ENCODE results near the gene MYL12A. TPM values are rescaled to one million over a fixed set of nuclear protein-coding genes. Genes with fewer than 3 reads are reported as not detected.

Gene MYL12A
- total and polyA plus RNA-seq, 2 of the 13 experiments (the other 11 are each of a cell fraction or from before 2014, with no cell fraction given), result 261 to 277 TPM

- TF ChIP-seq ZBTB44 (CRISPR knock-in tag; IDR thresholded peaks at IDR 0.05), result no peak
- peak; percentile 84 for TF ChIP-seq TGIF2 (CRISPR knock-in tag; IDR thresholded peaks at IDR 0.05)
- no peak for TF ChIP-seq MZF1 (CRISPR knock-in tag; IDR thresholded peaks at IDR 0.05; ENCODE audit: borderline replicate concordance)
- peak; percentile 89 for TF ChIP-seq ARID3A (IDR thresholded peaks at IDR 0.05; ENCODE audit: low read depth, low read length)
- TF ChIP-seq ZNF207 (IDR thresholded peaks at IDR 0.05; ENCODE audit: borderline replicate concordance), result no peak
- TF ChIP-seq TP53 (CRISPR knock-in tag; conservative IDR thresholded peaks at IDR 0.05), result no peak
- no peak for TF ChIP-seq ZNF121 (CRISPR knock-in tag; IDR thresholded peaks at IDR 0.05)
- no peak for TF ChIP-seq TIGD3 (CRISPR knock-in tag; IDR thresholded peaks at IDR 0.05; ENCODE audit: borderline replicate concordance)
- TF ChIP-seq KDM1A (CRISPR knock-in tag; IDR thresholded peaks at IDR 0.05), result no peak
- TF ChIP-seq REL (CRISPR knock-in tag; conservative IDR thresholded peaks at IDR 0.05), result no peak
- no peak for TF ChIP-seq ZNF564 (CRISPR knock-in tag; IDR thresholded peaks at IDR 0.05)
- no peak for TF ChIP-seq CHD4 (IDR thresholded peaks at IDR 0.05; ENCODE audit: borderline replicate concordance, low read length)
- no peak for TF ChIP-seq JUND (CRISPR knock-in tag; IDR thresholded peaks at IDR 0.05)
- TF ChIP-seq ZNF563 (CRISPR knock-in tag; IDR thresholded peaks at IDR 0.05), result no peak
- no peak for TF ChIP-seq GRHL1 (CRISPR knock-in tag; conservative IDR thresholded peaks at IDR 0.05)
- no peak for TF ChIP-seq ZBED4 (CRISPR knock-in tag; IDR thresholded peaks at IDR 0.05; ENCODE audit: borderline replicate concordance)
- no peak for TF ChIP-seq MATR3 (CRISPR knock-in tag; IDR thresholded peaks at IDR 0.05)
- TF ChIP-seq ZNF44 (CRISPR knock-in tag; IDR thresholded peaks at IDR 0.05), result no peak
- TF ChIP-seq ZNF841 (CRISPR knock-in tag; IDR thresholded peaks at IDR 0.05; ENCODE audit: borderline replicate concordance), result no peak
- no peak for TF ChIP-seq CENPX (CRISPR knock-in tag; IDR thresholded peaks at IDR 0.05)
- no peak for TF ChIP-seq POLR2A (IDR thresholded peaks at IDR 0.05; ENCODE audit: insufficient read depth in 1 of 2, low read depth in 2 of 2, low read length in 2 of 2)
These were observed 29.5 kb upstream of the MYL12A start (continued) for GRCh38 chr18:3217948-3218647.
